VCaP (cell line): Measurements from ENCODE around the gene WDR54.
A peak's percentile ranks its signal among the peaks of the same experiment; 100 is the strongest.

ENCODE experiments used
- H3K27ac ChIP-seq: fragments of 450-650 bp; 2 replicates; pipeline ENCODE4 v1.5.1; 2017
- TF ChIP-seq, protein P1 (sequence below): fragments of 450-650 bp; conservative IDR thresholded peaks from 2 replicates; pipeline ENCODE4 v1.5.1; 2017; ENCODE audit warnings: mild to moderate bottlenecking, moderate library complexity

WDR54 gene

DNA sequence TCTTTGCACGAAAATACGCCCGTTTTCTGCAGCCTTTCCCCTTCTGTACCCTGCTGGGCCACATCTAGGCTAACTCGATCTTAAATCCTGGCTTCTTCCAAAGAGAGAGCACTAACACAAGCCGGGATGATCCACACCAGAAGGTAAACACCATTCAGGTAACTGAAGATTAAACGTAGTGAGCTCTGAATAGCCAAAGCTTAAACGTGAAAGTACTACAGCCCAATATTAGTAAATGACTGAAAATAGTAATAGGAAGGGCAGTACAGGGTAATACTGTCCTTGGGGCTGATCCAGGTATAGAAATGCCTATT lies 51.4 kb downstream of the WDR54 start:
- peak overlapping the region; percentile 97 for H3K27ac ChIP-seq
- TF ChIP-seq, protein P1, sequence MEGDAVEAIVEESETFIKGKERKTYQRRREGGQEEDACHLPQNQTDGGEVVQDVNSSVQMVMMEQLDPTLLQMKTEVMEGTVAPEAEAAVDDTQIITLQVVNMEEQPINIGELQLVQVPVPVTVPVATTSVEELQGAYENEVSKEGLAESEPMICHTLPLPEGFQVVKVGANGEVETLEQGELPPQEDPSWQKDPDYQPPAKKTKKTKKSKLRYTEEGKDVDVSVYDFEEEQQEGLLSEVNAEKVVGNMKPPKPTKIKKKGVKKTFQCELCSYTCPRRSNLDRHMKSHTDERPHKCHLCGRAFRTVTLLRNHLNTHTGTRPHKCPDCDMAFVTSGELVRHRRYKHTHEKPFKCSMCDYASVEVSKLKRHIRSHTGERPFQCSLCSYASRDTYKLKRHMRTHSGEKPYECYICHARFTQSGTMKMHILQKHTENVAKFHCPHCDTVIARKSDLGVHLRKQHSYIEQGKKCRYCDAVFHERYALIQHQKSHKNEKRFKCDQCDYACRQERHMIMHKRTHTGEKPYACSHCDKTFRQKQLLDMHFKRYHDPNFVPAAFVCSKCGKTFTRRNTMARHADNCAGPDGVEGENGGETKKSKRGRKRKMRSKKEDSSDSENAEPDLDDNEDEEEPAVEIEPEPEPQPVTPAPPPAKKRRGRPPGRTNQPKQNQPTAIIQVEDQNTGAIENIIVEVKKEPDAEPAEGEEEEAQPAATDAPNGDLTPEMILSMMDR = no peak

DNA sequence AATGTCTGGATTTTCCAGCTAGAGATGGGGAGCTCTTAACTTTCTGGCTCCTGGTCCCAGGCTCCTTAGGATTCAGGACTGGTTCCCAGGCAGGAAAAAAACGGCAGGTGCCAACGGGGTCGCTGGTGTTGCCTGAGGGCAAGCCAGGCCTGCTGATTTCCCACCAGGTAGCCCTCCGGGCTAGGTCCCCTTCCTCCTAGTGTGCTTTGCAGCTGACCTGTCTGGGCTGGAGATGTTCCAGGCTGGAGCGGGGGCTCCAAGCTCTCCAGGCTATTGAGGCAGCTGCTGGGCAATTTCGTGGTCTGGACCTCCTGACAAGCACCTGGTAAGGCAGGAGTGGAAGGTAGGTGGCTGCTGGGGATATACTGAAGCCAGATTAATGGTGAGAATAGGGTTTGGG lies 53.0 kb downstream of the WDR54 start:
- TF ChIP-seq, protein P1 = no peak

DNA sequence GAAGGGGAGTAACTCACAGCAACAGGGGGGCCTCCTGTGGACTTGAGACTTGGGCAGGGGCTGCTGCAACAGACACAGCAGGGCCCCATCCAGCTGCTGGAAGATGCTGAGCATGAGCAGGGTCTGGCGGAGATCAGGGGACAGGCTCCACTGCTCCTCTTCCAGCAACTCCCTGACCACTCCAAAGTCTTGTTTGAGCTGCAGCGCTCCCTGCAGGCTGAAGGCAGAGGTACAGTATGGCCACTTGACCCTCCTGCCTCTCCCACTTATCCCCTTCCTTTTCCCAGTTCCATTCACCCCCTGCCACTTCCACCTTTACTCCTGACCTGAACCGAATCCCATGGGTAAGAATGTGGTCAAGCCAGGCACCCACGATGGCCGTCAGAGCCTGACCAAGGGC lies 53.4 kb downstream of the WDR54 start:
- H3K27ac ChIP-seq = no peak overlapping the region
- TF ChIP-seq, protein P1 = no peak

More for the DNA sequence above, 53.0 kb downstream of the WDR54 start:
- H3K27ac ChIP-seq = no peak overlapping the region
